SK-N-SH treated with all-trans-retinoic acid at 6 μM for 48 hours (cell line): ENCODE measurements around the gene PRR36.

Experiments
- ATAC-seq: fragments of 200-7000 bp; cut with Tn5 transposase; 3 replicates; pipeline ENCODE4 v1.9.1; 2020; ENCODE audit warnings: mild to moderate bottlenecking, moderate library complexity
- ARNTL ChIP-seq: fragments of 450-650 bp; formaldehyde crosslinking; IDR thresholded peaks from 2 replicates; pipeline ENCODE4 v1.5.0; 2020; ENCODE audit warnings: low read depth, mild to moderate bottlenecking, moderate library complexity, borderline replicate concordance
- CSDC2 ChIP-seq: fragments of 250-450 bp; sonication (Bioruptor Pico); IDR thresholded peaks from 2 replicates; pipeline ENCODE4 v1.5.0; 2020; ENCODE audit warnings: mild to moderate bottlenecking, moderate library complexity
- ESRRG ChIP-seq: fragments of 250-450 bp; sonication (Bioruptor Pico); IDR thresholded peaks from 2 replicates; pipeline ENCODE4 v1.6.1; 2021; ENCODE audit warnings: mild to moderate bottlenecking
- GLIS3 ChIP-seq: fragments of 250-450 bp; sonication (Bioruptor Pico); IDR thresholded peaks from 2 replicates; pipeline ENCODE4 v1.5.0; 2020; ENCODE audit warnings: mild to moderate bottlenecking, moderate library complexity
- ISL1 ChIP-seq: fragments of 250-450 bp; sonication (Bioruptor Pico); IDR thresholded peaks from 2 replicates; pipeline ENCODE4 v2.1.2; 2022; ENCODE audit warnings: mild to moderate bottlenecking, moderate library complexity
- OSR1 ChIP-seq: fragments of 250-450 bp; sonication (Bioruptor Pico); IDR thresholded peaks from 2 replicates; pipeline ENCODE4 v1.8.0; 2022; ENCODE audit warnings: moderate library complexity, mild to moderate bottlenecking, inconsistent platforms
- PPARA ChIP-seq: fragments of 250-450 bp; sonication (Bioruptor Pico); IDR thresholded peaks from 2 replicates; pipeline ENCODE4 v1.5.0; 2020; ENCODE audit warnings: mild to moderate bottlenecking, borderline replicate concordance
- RARB ChIP-seq: fragments of 250-450 bp; sonication (Bioruptor Pico); IDR thresholded peaks from 2 replicates; pipeline ENCODE4 v1.8.0; 2021; ENCODE audit warnings: mild to moderate bottlenecking, moderate library complexity
- SNAI2 ChIP-seq: fragments of 250-450 bp; sonication (Bioruptor Pico); IDR thresholded peaks from 2 replicates; pipeline ENCODE4 v1.5.0; 2020; ENCODE audit warnings: mild to moderate bottlenecking, moderate library complexity
- TCF4 ChIP-seq: fragments of 250-450 bp; sonication (Bioruptor Pico); IDR thresholded peaks from 2 replicates; pipeline ENCODE4 v1.8.0; 2021; ENCODE audit warnings: mild to moderate bottlenecking, moderate library complexity, borderline replicate concordance
- TOX ChIP-seq: fragments of 250-450 bp; sonication (Bioruptor Pico); IDR thresholded peaks from 2 replicates; pipeline ENCODE4 v1.8.0; 2021; ENCODE audit warnings: mild to moderate bottlenecking, moderate library complexity, borderline replicate concordance
- ZC3H10 ChIP-seq: fragments of 250-450 bp; sonication (Bioruptor Pico); IDR thresholded peaks from 2 replicates; pipeline ENCODE4 v1.5.1; 2021; ENCODE audit warnings: mild to moderate bottlenecking, moderate library complexity
- ZFP3 ChIP-seq: fragments of 250-450 bp; sonication (Bioruptor Pico); IDR thresholded peaks from 2 replicates; pipeline ENCODE4 v1.5.0; 2020; ENCODE audit warnings: mild to moderate bottlenecking, moderate library complexity
- ZNF565 ChIP-seq: fragments of 450-650 bp; formaldehyde crosslinking; conservative IDR thresholded peaks from 2 replicates; pipeline ENCODE4 v1.5.0; 2020; ENCODE audit warnings: low read depth, mild to moderate bottlenecking, moderate library complexity
- ZNF70 ChIP-seq: fragments of 450-650 bp; formaldehyde crosslinking; IDR thresholded peaks from 2 replicates; pipeline ENCODE4 v1.5.0; 2020; ENCODE audit warnings: mild to moderate bottlenecking, moderate library complexity
- TF ChIP-seq, protein P1 (sequence below): fragments of 250-450 bp; sonication (Bioruptor Pico); IDR thresholded peaks from 2 replicates; pipeline ENCODE4 v1.5.0; 2020; ENCODE audit warnings: mild to moderate bottlenecking, moderate library complexity
- TF ChIP-seq, protein P2 (sequence below): fragments of 250-450 bp; sonication (Bioruptor Pico); IDR thresholded peaks from 2 replicates; pipeline ENCODE4 v1.8.0; 2020; ENCODE audit warnings: mild to moderate bottlenecking, moderate library complexity, borderline replicate concordance
- TF ChIP-seq, protein P3 (sequence below): fragments of 250-450 bp; sonication (Bioruptor Pico); IDR thresholded peaks from 2 replicates; pipeline ENCODE4 v1.5.1; 2020; ENCODE audit warnings: low read depth, mild to moderate bottlenecking, moderate library complexity
- TF ChIP-seq, protein P4 (sequence below): fragments of 250-450 bp; sonication (Bioruptor Pico); IDR thresholded peaks from 2 replicates; pipeline ENCODE4 v1.8.0; 2021; ENCODE audit warnings: low read depth, mild to moderate bottlenecking, moderate library complexity, borderline replicate concordance

PRR36 gene

DNA sequence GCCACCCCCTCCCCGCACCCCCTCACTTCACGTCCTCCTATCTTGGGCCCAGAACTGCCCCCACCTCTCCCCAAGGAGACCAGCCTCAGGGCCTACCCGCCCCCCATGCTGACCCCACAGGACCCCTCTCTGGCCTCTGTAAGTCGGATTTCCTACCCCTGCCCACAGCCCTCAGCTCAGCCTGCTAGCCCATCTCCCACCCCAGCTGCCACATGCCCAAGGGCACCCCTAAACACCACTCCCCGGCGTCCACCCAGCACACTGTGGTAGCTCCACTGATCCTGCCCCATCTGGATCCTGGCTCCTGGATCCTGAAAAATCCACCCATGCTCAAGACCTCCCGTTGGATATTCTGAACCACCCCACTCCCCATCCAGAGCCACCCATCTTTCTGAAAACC is 43.4 kb downstream of the PRR36 start:
- no peak for ATAC-seq
- TF ChIP-seq CSDC2 (no peak), OSR1 (CRISPR knock-in tag) (no peak), PPARA (no peak), SNAI2 (CRISPR knock-in tag) (no peak), ZC3H10 (CRISPR knock-in tag) (no peak), ESRRG (CRISPR knock-in tag) (no peak), ZFP3 (CRISPR knock-in tag) (no peak), ZNF70 (CRISPR knock-in tag) (no peak), RARB (CRISPR knock-in tag) (no peak), ZNF565 (no peak)
- TF ChIP-seq, protein P1, sequence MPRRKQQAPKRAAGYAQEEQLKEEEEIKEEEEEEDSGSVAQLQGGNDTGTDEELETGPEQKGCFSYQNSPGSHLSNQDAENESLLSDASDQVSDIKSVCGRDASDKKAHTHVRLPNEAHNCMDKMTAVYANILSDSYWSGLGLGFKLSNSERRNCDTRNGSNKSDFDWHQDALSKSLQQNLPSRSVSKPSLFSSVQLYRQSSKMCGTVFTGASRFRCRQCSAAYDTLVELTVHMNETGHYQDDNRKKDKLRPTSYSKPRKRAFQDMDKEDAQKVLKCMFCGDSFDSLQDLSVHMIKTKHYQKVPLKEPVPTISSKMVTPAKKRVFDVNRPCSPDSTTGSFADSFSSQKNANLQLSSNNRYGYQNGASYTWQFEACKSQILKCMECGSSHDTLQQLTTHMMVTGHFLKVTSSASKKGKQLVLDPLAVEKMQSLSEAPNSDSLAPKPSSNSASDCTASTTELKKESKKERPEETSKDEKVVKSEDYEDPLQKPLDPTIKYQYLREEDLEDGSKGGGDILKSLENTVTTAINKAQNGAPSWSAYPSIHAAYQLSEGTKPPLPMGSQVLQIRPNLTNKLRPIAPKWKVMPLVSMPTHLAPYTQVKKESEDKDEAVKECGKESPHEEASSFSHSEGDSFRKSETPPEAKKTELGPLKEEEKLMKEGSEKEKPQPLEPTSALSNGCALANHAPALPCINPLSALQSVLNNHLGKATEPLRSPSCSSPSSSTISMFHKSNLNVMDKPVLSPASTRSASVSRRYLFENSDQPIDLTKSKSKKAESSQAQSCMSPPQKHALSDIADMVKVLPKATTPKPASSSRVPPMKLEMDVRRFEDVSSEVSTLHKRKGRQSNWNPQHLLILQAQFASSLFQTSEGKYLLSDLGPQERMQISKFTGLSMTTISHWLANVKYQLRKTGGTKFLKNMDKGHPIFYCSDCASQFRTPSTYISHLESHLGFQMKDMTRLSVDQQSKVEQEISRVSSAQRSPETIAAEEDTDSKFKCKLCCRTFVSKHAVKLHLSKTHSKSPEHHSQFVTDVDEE (CRISPR knock-in tag): no peak
- TF ChIP-seq, protein P2, sequence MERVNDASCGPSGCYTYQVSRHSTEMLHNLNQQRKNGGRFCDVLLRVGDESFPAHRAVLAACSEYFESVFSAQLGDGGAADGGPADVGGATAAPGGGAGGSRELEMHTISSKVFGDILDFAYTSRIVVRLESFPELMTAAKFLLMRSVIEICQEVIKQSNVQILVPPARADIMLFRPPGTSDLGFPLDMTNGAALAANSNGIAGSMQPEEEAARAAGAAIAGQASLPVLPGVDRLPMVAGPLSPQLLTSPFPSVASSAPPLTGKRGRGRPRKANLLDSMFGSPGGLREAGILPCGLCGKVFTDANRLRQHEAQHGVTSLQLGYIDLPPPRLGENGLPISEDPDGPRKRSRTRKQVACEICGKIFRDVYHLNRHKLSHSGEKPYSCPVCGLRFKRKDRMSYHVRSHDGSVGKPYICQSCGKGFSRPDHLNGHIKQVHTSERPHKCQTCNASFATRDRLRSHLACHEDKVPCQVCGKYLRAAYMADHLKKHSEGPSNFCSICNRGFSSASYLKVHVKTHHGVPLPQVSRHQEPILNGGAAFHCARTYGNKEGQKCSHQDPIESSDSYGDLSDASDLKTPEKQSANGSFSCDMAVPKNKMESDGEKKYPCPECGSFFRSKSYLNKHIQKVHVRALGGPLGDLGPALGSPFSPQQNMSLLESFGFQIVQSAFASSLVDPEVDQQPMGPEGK (CRISPR knock-in tag): no peak
- TF ChIP-seq, protein P3, sequence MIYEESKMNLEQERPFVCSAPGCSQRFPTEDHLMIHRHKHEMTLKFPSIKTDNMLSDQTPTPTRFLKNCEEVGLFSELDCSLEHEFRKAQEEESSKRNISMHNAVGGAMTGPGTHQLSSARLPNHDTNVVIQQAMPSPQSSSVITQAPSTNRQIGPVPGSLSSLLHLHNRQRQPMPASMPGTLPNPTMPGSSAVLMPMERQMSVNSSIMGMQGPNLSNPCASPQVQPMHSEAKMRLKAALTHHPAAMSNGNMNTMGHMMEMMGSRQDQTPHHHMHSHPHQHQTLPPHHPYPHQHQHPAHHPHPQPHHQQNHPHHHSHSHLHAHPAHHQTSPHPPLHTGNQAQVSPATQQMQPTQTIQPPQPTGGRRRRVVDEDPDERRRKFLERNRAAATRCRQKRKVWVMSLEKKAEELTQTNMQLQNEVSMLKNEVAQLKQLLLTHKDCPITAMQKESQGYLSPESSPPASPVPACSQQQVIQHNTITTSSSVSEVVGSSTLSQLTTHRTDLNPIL (CRISPR knock-in tag): no peak

DNA sequence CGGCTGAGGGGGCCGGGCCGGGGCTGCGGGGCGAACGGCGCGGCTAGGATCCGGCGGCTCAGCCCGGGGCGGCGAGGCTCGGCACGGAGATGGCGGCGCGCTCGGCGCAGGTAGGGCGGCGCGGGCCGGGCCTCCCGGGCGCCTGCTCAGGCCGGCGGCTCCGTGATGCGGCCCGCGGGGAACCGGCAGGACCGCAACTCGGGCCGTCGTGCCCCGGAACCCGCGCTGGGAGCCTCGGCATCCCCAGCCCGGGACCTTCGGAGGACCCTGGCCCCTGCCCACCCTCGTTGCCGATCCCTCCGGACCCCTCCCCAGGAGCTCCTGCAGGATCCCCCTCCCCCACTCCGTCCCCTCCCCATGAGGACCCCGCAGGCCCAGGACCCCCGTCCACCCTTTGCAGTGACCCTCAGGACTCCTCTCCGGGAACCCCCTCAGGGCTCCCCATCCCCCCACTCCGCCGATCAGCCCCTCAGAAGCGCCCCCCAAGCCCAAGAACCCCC is 43.9 kb downstream of the PRR36 start:
- no peak for ATAC-seq
- TF ChIP-seq GLIS3 (CRISPR knock-in tag): no peak
- TF ChIP-seq PPARA: no peak

DNA sequence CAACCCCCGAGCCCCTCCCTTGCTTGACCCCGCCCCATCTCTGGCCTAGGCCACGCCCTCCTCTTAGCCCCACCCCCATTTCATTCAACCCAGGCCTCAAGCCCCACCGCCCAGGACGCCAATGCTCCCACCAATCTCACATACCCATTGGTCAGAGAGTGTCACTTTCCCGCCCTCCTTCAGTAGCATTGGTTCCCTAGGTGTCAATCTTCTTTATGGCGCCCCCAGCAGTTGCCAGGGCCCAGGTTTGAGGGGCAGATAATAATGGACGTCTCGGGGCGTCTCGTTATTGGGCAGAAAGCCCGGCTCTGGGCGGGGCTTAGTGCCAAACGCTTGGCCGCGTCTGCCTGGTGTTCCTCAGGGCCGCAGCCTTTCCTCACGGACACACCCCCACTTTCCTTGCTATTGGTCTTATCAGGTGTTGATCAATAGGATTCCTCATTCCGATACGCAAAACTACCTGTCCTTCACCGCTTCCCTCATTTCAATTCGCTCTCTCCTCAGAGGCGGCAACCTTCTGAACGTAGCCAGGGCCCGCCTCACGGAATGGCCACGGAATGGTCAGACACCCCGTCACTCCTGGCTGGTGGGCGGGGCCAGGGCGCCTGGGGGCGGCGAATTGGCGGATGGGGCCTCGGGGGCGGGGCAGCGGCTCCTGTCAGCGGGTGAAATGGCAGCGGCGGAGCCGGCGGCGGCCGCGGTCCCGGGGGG is 44.5 kb downstream of the PRR36 start, which contains the start of gene EVI5L:
Gene EVI5L (plus strand): TSS at position 658 of the 711 bp plus-strand sequence. CDS start 16,325 bp downstream, outside the sequence.
- TF ChIP-seq ISL1 (no peak), SNAI2 (CRISPR knock-in tag) (no peak), ESRRG (CRISPR knock-in tag) (no peak), ARNTL (CRISPR knock-in tag) (no peak), TOX (CRISPR knock-in tag) (no peak), RARB (CRISPR knock-in tag) (no peak), ZFP3 (CRISPR knock-in tag) (no peak), OSR1 (CRISPR knock-in tag) (no peak), ZNF565 (no peak), GLIS3 (CRISPR knock-in tag) (no peak)
- TF ChIP-seq, protein P4, sequence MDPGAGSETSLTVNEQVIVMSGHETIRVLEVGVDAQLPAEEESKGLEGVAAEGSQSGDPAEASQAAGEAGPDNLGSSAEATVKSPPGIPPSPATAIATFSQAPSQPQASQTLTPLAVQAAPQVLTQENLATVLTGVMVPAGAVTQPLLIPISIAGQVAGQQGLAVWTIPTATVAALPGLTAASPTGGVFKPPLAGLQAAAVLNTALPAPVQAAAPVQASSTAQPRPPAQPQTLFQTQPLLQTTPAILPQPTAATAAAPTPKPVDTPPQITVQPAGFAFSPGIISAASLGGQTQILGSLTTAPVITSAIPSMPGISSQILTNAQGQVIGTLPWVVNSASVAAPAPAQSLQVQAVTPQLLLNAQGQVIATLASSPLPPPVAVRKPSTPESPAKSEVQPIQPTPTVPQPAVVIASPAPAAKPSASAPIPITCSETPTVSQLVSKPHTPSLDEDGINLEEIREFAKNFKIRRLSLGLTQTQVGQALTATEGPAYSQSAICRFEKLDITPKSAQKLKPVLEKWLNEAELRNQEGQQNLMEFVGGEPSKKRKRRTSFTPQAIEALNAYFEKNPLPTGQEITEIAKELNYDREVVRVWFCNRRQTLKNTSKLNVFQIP (CRISPR knock-in tag): no peak
- peak; percentile 95 for ATAC-seq

DNA sequence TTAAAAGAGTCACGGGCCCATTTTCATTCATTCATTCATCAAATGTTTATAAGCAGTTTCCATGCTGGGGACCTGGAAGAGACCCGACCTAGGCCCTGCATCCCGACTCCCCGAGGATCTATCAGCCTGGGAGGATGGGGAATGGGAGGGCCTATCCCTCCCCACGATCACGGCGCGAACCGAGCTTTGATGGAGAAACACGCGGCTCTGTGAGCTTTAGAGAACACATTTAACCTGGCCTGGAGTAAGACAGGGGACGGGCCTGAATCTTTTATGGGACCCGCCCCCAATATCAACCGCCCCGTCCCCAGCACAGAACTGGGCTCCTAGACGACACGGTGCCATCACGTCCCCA is 45.0 kb downstream of the PRR36 start:
- no peak for ATAC-seq
- no peak for TF ChIP-seq ESRRG (CRISPR knock-in tag)
- no peak for TF ChIP-seq SNAI2 (CRISPR knock-in tag)
- no peak for TF ChIP-seq ISL1
- no peak for TF ChIP-seq GLIS3 (CRISPR knock-in tag)
- TF ChIP-seq ZNF565: no peak
- TF ChIP-seq PPARA: no peak
- no peak for TF ChIP-seq TCF4 (CRISPR knock-in tag)
- TF ChIP-seq, protein P1 (CRISPR knock-in tag): no peak
- TF ChIP-seq, all 23 proteins: peak for 0
